NB4 (cell line): Measurements from ENCODE around the gene GSK3B.

Experiments used
- DNase-seq: peaks from one replicate; pipeline ENCODE4 v3.0.0; 2010; ENCODE audit warnings: low read depth
- H3K4me3 ChIP-seq: one replicate; pipeline ENCODE4 v1.5.1; 2011; ENCODE audit warnings: mild to moderate bottlenecking, low read depth, low read length, moderate library complexity
- CTCF ChIP-seq: IDR thresholded peaks from one replicate; pipeline ENCODE4 v1.5.1; 2012; ENCODE audit warnings: low read depth, low read length
- MAX ChIP-seq: IDR thresholded peaks from 2 replicates; pipeline ENCODE4 v1.6.1; 2011; ENCODE audit warnings: low read depth, low read length
- MYC ChIP-seq: IDR thresholded peaks from 2 replicates; pipeline ENCODE4 v1.6.1; 2011; ENCODE audit warnings: low read depth, low read length
- POLR2A ChIP-seq: IDR thresholded peaks from 2 replicates; pipeline ENCODE4 v1.6.1; 2011; ENCODE audit warnings: mild to moderate bottlenecking; ENCODE audit not compliant: insufficient read length; ENCODE audit errors: extremely low read depth

Gene GSK3B

GRCh38 chr3:119790369-119790768 is 303.9 kb downstream of the GSK3B start:
- H3K4me3 ChIP-seq: no peak overlapping the region
- no peak for DNase-seq
- TF ChIP-seq MYC (no peak), MAX (no peak), CTCF (no peak), POLR2A (no peak)

GRCh38 chr3:119786409-119786808 is 307.8 kb downstream of the GSK3B start:
- TF ChIP-seq CTCF (no peak), POLR2A (no peak), MYC (no peak), MAX (no peak)
- no peak for DNase-seq
- no peak overlapping the region for H3K4me3 ChIP-seq

- peak; percentile 20 for TF ChIP-seq POLR2A
- TF ChIP-seq CTCF: no peak
- peak; percentile 86; the same call in 1 of the 2 replicates for TF ChIP-seq MAX
- TF ChIP-seq MYC: peak; percentile 94
- no peak overlapping the region for H3K4me3 ChIP-seq
- peak; percentile 92 for DNase-seq
These were observed 310.4 kb downstream of the GSK3B start for GRCh38 chr3:119783883-119784282.

- peak; percentile 65 for DNase-seq
- H3K4me3 ChIP-seq: no peak overlapping the region
- no peak for TF ChIP-seq CTCF
- TF ChIP-seq MAX: no peak
- no peak for TF ChIP-seq POLR2A
- TF ChIP-seq MYC: no peak
These were observed 311.0 kb downstream of the GSK3B start for GRCh38 chr3:119783255-119783654.

GRCh38 chr3:119782460-119782859 is 311.8 kb downstream of the GSK3B start:
- no peak for TF ChIP-seq CTCF
- TF ChIP-seq MYC: no peak
- no peak for TF ChIP-seq POLR2A
- no peak for TF ChIP-seq MAX
- no peak overlapping the region for H3K4me3 ChIP-seq
- no peak for DNase-seq
